HG03095 (cell line): ENCODE data around the gene MAOB.
"Not testable (repeated sequence)": the region's sequence is repeated elsewhere in the genome, so short reads cannot be mapped to it uniquely, and the experiment has no call there.

Source experiments
- ATAC-seq: cut with Tn5 transposase; IDR thresholded peaks from one replicate; pipeline ENCODE4 v1.9.1; 2021; ENCODE audit warnings: moderate library complexity; ENCODE audit not compliant: unreplicated experiment

Gene MAOB

GRCh38 chrX:43882294-43882681 is at the start of gene MAOB:
TSS of gene MAOB (minus strand) at chrX:43882450. CDS start at chrX:43882299, 151 bp downstream.
- ATAC-seq, result no peak

- not testable (repeated sequence) for ATAC-seq
Measured at GRCh38 chrX:43922032-43922431, 39.8 kb upstream of the MAOB start.

- not testable (repeated sequence) for ATAC-seq
Measured at GRCh38 chrX:43910772-43911171, 28.5 kb upstream of the MAOB start.

GRCh38 chrX:43910012-43910411 is 27.8 kb upstream of the MAOB start:
- no peak for ATAC-seq

- ATAC-seq, result no peak
Measured at GRCh38 chrX:43909141-43909540, 26.9 kb upstream of the MAOB start.

GRCh38 chrX:43899878-43900815 is 17.9 kb upstream of the MAOB start:
- no peak for ATAC-seq

- ATAC-seq, result no peak
Measured at GRCh38 chrX:43898406-43899035, 16.3 kb upstream of the MAOB start.

GRCh38 chrX:43897290-43897689 is 15.0 kb upstream of the MAOB start:
- ATAC-seq, result no peak

- ATAC-seq, result no peak
Measured at GRCh38 chrX:43892336-43892870, 10.2 kb upstream of the MAOB start.

- ATAC-seq, result no peak
Measured at GRCh38 chrX:43885617-43886016, 3.4 kb upstream of the MAOB start.

GRCh38 chrX:43881410-43882293 is 598 bp downstream of the MAOB start:
- ATAC-seq, result no peak

- no peak for ATAC-seq
Measured at GRCh38 chrX:43880425-43880824, 1.8 kb downstream of the MAOB start.

GRCh38 chrX:43878906-43879526 is 3.2 kb downstream of the MAOB start:
- no peak for ATAC-seq

GRCh38 chrX:43876680-43877079 is 5.6 kb downstream of the MAOB start:
- no peak for ATAC-seq

- ATAC-seq, result no peak
Measured at GRCh38 chrX:43870758-43871419, 11.4 kb downstream of the MAOB start.

GRCh38 chrX:43870011-43870410 is 12.2 kb downstream of the MAOB start:
- no peak for ATAC-seq

GRCh38 chrX:43868791-43869190 is 13.5 kb downstream of the MAOB start:
- no peak for ATAC-seq

GRCh38 chrX:43866423-43866822 is 15.8 kb downstream of the MAOB start:
- no peak for ATAC-seq

GRCh38 chrX:43865791-43866190 is 16.5 kb downstream of the MAOB start:
- no peak for ATAC-seq

- no peak for ATAC-seq
Measured at GRCh38 chrX:43862434-43862833, 19.8 kb downstream of the MAOB start.
